Activated naive CD8-positive, alpha-beta T cell treated with anti-CD3 and anti-CD28 coated beads for 36 hours (primary cell): ENCODE data around the gene WDR6. TPM values are rescaled to one million over a fixed set of nuclear protein-coding genes. Genes with fewer than 3 reads are reported as not detected.

Source experiments
- DNase-seq: peaks from one replicate; pipeline ENCODE4 v3.0.0; 2021
- H3K27ac Mint-ChIP-seq: one replicate; pipeline ENCODE4 v1.8.0; 2022; ENCODE audit warnings: mild to moderate bottlenecking, moderate library complexity, mixed read lengths
- H3K27me3 Mint-ChIP-seq: one replicate; pipeline ENCODE4 v1.8.0; 2022; ENCODE audit warnings: mild to moderate bottlenecking, mixed read lengths
- H3K36me3 Mint-ChIP-seq: one replicate; pipeline ENCODE4 v1.8.0; 2021; ENCODE audit warnings: mild to moderate bottlenecking, mixed read lengths
- H3K4me1 Mint-ChIP-seq: one replicate; pipeline ENCODE4 v1.8.0; 2021; ENCODE audit warnings: mixed read lengths
- H3K4me3 Mint-ChIP-seq: one replicate; pipeline ENCODE4 v1.8.0; 2022; ENCODE audit warnings: mild to moderate bottlenecking, moderate library complexity, mixed read lengths
- H3K9me3 Mint-ChIP-seq: one replicate; pipeline ENCODE4 v1.8.0; 2022; ENCODE audit warnings: mixed read lengths
- total RNA-seq, 2 experiments: library from RNA; stranded (reverse); gene quantifications; one replicate each; pipeline ENCODE4 v1.2.3, GENCODE V29; 2021

The WDR6 gene
- total RNA-seq, 2 experiments from 2014 or later: 135 to 140 TPM

DNA sequence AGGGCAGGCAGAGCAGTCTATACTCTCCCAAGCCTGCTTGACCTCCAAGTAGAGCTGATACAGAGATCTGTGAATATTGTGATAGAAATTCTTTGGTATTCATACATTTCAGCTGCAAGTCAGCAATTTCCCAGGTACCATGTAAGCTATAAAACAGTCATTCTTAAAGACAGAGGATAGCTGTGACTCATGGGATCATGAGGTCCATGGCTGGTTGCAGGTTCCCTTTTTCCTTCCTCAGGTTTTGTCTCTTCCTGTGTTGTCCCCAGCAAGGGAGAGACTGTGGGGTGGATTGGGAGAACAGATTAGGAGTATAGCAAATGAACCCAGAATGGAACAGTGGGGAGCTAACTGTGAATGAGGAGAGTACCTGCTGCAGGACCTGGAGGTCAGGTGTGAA, 22.5 kb upstream of the WDR6 start:
- Mint-ChIP-seq H3K4me1 (peaks cover 24% of the 10 kb centered on the region), H3K27me3 (no peaks in the 10 kb centered on the region), H3K9me3 (no peaks in the 10 kb centered on the region), H3K4me3 (no peak overlapping the region), H3K27ac (no peak overlapping the region), H3K36me3 (peaks cover 8% of the 10 kb centered on the region)
- no peak for DNase-seq

- Mint-ChIP-seq H3K9me3 (no peaks in the 10 kb centered on the region), H3K27me3 (no peaks in the 10 kb centered on the region), H3K4me1 (peaks cover 24% of the 10 kb centered on the region), H3K4me3 (no peak overlapping the region), H3K27ac (no peak overlapping the region), H3K36me3 (peaks cover 8% of the 10 kb centered on the region)
- DNase-seq: no peak
Observed at GRCh38 chr3:48985831-48986376, 21.3 kb upstream of the WDR6 start.

- H3K9me3 Mint-ChIP-seq: no peaks in the 10 kb centered on the region
- peaks cover 6% of the 10 kb centered on the region for H3K36me3 Mint-ChIP-seq
- H3K27ac Mint-ChIP-seq: peak overlapping the region; percentile 91
- H3K4me3 Mint-ChIP-seq: peak overlapping the region; percentile 88
- H3K4me1 Mint-ChIP-seq: peaks cover 43% of the 10 kb centered on the region
- DNase-seq: no peak
- H3K27me3 Mint-ChIP-seq: no peaks in the 10 kb centered on the region
Observed at GRCh38 chr3:48989126-48989795, 17.9 kb upstream of the WDR6 start.

- peaks cover 47% of the 10 kb centered on the region for H3K4me1 Mint-ChIP-seq
- peaks cover 6% of the 10 kb centered on the region for H3K36me3 Mint-ChIP-seq
- H3K9me3 Mint-ChIP-seq: no peaks in the 10 kb centered on the region
- peak; percentile 90 for DNase-seq
- H3K4me3 Mint-ChIP-seq: peak within 1 kb of the TSS; percentile 91
- peak within 1 kb of the TSS; percentile 93 for H3K27ac Mint-ChIP-seq
- H3K27me3 Mint-ChIP-seq: no peaks in the 10 kb centered on the region
Observed at GRCh38 chr3:48989796-48990635, 17.2 kb upstream of the WDR6 start, which contains the start of gene P4HTM. P4HTM (plus strand) TSS chr3:48990241; CDS start chr3:48990257, 16 bp downstream.

DNA sequence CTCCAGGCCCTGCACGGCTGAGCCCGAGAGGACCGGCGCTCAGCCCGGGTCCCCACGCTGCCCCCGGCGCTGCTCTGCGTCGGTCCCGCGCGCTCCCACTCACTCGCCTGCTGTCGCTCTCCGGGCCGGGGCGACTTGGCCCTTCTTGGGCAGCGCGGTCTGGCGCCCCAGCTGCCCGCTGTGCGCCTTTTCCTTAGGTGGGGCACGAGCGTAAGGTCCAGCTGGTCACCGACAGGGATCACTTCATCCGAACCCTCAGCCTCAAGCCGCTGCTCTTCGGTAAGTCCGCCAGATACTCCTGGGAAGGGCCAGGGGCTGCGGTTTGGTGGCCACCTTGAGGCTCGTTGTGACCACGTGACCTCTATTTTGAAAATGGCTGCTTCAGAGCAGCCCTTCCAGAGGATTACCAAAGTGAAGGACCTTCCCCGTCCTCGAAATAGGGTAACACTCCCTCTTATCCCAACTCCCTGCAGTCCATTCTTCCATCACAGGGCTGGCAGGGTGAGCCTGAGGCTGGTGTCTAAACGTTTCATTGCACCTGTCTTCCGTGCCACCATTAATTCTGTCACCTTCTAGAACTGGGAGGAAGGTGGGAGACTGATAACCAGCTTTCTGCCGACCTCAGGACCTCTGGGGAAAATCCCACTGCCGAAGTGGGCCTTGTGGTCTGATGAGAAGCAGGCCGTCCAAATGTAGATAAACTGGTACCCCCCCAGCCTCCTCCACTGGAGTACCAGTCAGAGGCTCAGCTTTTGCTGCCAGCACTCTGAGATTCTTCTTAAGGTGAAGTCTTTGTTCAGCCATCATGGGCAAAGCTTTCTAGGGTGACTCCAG, 16.3 kb upstream of the WDR6 start:
- H3K27me3 Mint-ChIP-seq: no peaks in the 10 kb centered on the region
- H3K9me3 Mint-ChIP-seq: no peaks in the 10 kb centered on the region
- peak; percentile 49 for DNase-seq
- peaks cover 49% of the 10 kb centered on the region for H3K4me1 Mint-ChIP-seq
- H3K4me3 Mint-ChIP-seq: peak overlapping the region; percentile 91
- H3K36me3 Mint-ChIP-seq: peaks cover 6% of the 10 kb centered on the region
- H3K27ac Mint-ChIP-seq: peak overlapping the region; percentile 93

DNA sequence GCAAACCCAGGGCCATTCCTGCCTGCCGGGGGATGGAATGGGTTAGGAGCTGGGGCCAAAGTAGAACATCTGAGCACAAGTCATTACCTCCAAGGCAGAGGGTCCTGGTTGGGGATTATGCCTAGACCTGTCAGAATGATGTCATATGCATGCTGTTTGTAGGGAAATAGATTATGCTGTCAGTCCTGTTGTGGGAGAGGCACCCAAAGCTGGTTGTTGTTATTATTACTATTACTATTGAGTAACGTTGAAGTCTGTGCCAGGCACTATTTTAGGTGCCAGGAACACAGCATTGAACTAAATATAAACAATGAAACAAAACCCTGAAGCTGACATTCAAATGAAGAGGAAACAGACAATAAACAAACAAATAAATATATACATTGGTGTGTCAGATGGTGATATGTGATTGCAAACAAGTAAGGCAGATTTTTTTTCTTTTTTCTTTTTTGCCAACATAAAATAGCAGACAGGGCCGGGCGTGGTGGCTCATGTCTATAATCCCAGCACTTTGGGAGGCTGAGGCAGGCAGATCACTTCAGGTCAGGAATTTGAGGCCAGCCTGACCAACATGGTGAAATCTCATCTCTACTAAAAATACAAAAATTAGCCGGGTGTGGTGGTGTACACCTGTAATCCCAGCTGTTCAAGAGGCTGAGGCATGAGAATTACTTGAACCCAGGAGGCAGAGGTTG, 15.2 kb upstream of the WDR6 start:
- Mint-ChIP-seq H3K27me3 (no peaks in the 10 kb centered on the region), H3K27ac (peak overlapping the region; percentile 93), H3K4me1 (peaks cover 42% of the 10 kb centered on the region)

DNA sequence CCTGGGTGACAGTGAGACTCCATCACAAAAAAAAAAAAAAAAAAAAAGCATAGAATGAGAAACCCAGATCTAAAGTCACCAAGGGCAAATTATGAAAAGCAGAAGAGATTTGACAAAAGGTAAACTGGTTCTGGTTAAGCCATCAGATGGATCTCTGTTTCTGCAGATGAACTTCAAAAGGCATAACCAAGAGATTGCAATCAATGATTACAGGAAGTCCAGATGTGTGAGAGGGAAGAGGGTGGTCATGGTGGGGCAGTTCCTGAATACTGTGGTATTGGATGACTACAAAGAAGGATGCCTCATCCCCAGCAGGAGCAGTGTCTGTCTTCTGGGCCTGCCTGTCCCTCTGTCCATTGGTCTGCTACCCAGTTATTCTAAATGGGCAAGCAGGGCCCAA, 13.4 kb upstream of the WDR6 start:
- H3K4me3 Mint-ChIP-seq: no peak overlapping the region
- no peak for DNase-seq
- peaks cover 4% of the 10 kb centered on the region for H3K36me3 Mint-ChIP-seq
- peaks cover 33% of the 10 kb centered on the region for H3K4me1 Mint-ChIP-seq
- H3K9me3 Mint-ChIP-seq: no peaks in the 10 kb centered on the region
- H3K27ac Mint-ChIP-seq: no peak overlapping the region
- no peaks in the 10 kb centered on the region for H3K27me3 Mint-ChIP-seq

More for the DNA sequence above, 15.2 kb upstream of the WDR6 start:
- H3K9me3 Mint-ChIP-seq: no peaks in the 10 kb centered on the region
- DNase-seq: no peak
- H3K4me3 Mint-ChIP-seq: peak overlapping the region; percentile 91
- peaks cover 4% of the 10 kb centered on the region for H3K36me3 Mint-ChIP-seq

GRCh38 chr3:48996640-48997039, 10.6 kb upstream of the WDR6 start:
- H3K27ac Mint-ChIP-seq: no peak overlapping the region
- H3K4me1 Mint-ChIP-seq: peaks cover 19% of the 10 kb centered on the region
- no peaks in the 10 kb centered on the region for H3K9me3 Mint-ChIP-seq
- no peak overlapping the region for H3K4me3 Mint-ChIP-seq
- no peaks in the 10 kb centered on the region for H3K27me3 Mint-ChIP-seq
- peaks cover 2% of the 10 kb centered on the region for H3K36me3 Mint-ChIP-seq
- DNase-seq: no peak

DNA sequence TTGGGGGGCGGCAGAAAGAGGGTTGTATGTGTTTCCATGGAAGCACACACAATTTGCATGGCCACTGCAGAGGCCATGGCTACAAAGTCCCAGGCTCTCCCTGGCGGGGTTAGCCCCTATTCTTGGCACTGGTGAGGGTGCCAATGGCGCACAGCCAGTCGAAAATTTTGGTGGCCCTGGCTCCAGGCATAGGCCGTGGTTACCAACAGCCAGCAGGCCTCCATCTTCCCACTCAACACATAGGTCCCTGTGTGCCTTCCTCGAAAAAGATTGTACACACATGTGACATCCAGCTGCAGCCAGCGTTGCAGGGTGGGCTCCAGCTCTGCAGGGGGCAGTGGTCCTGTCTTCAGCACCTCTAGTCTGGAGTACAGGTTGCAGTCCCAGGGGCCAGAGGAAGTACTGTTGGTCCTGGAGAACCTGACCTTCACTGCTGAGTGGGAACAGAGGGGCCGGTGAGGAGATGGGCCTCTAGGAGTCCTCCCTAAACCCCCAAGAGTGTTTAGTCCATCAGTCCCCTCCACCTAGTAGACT, 10.0 kb upstream of the WDR6 start:
- Mint-ChIP-seq H3K4me3 (no peak overlapping the region), H3K27me3 (no peaks in the 10 kb centered on the region), H3K27ac (no peak overlapping the region), H3K9me3 (no peaks in the 10 kb centered on the region), H3K36me3 (peaks cover 2% of the 10 kb centered on the region), H3K4me1 (peaks cover 14% of the 10 kb centered on the region)
- DNase-seq: no peak

DNA sequence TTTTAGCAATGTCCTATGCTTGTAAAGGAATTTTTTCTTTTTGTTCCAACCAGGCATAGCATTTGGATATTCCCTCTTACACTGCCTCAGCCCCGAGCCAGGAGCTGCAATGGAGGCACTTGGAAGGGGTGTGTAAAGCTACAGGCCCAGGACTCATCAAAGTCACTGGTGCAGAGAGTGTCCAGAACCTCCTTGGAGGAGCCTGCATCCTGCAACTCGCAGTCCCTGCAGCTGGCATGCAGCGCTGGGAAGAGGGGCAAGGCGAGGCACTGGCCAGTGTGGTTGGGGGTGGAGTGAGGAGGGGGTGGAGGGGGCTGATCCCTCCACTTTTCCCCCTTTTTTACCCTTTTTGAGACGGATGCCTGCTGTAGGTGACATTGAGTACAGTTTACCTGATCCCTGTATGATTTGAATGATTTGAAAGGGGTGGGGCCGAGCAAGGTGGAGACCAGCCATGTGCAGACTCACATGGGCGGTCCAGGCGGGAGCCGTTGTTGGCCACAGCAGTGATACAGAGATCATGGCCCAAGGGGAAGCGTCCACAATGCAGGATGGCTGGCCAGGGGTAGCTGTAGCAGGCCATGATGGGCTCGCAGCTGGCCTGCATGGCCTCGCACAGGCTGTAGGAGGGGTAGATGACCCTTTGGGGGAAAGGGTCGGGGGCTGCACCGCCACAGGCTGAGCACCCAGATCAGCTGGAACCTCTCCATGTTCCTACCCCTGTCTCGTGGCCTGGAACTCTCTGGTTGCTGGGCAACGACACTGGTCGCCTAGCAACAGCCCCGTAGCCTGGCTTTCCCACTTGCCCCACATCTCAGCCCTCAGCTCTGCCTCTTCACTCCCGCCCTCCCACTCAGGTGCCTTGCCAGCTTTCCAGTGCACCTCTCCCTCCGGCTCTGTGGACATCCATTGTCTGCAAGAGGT, 9.2 kb upstream of the WDR6 start:
- H3K4me1 Mint-ChIP-seq: peaks cover 14% of the 10 kb centered on the region
- peaks cover 2% of the 10 kb centered on the region for H3K36me3 Mint-ChIP-seq
- DNase-seq: no peak
- no peak overlapping the region for H3K4me3 Mint-ChIP-seq
- H3K27me3 Mint-ChIP-seq: no peaks in the 10 kb centered on the region
- no peaks in the 10 kb centered on the region for H3K9me3 Mint-ChIP-seq
- no peak overlapping the region for H3K27ac Mint-ChIP-seq

DNA sequence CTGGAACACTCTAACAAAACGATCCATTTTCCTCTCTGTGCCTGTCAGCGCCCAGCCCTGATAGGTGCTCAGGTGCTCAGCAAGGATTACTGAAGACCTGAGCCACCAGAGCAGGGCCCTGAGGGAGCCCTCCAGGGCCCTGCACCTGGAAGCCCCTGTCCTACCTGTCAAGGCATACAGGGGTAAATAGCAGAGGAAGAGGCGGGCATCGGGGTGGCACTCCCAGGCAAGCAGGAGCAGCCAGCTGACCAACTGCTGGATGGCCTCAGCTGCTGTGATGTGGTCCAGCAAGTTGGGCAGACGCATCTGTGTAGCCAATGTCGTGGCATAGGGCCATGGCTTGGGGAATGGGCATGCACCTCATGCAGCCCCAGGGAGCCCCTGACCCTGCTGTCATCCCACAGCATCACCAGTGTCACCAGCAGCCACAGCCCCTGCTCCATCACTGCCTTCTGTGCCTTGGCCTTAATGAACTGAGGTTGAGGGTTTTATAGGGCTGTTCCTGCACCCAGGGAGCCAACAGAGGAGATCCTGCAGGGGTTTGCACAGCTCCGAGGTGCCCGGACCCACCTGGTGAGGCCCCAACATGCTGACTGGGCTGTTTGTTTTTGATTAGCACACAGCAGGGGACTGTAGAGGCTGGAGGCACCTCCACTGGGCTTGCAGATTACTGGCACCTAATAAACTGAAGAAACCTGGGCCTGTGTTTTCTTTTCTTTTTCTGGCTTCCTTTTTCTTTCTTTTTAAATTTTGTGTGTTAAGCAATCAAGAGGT, 7.9 kb upstream of the WDR6 start:
- no peak overlapping the region for H3K27ac Mint-ChIP-seq
- no peaks in the 10 kb centered on the region for H3K27me3 Mint-ChIP-seq
- H3K4me3 Mint-ChIP-seq: no peak overlapping the region
- DNase-seq: no peak
- H3K36me3 Mint-ChIP-seq: no peaks in the 10 kb centered on the region
- H3K9me3 Mint-ChIP-seq: no peaks in the 10 kb centered on the region
- H3K4me1 Mint-ChIP-seq: peaks cover 6% of the 10 kb centered on the region

DNA sequence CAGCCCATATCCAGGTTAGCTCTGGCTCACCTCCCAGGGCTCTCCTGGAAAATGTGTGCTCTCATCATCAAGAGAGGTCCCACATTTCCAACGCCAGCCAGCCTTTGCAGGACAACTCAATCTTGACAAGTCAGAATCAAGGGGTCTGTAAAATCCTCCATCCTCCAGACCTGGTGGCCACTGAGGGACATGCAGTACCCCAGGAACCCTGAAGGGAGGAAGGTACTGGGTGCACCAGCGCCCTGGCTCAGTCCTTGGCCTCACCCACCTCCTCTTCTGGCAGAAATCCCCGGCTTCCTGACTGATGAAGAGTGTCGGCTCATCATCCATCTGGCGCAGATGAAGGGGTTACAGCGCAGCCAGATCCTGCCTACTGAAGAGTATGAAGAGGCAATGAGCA, 6.0 kb upstream of the WDR6 start:
- Mint-ChIP-seq H3K27ac (no peak overlapping the region), H3K4me1 (peaks cover under 1% of the 10 kb centered on the region), H3K36me3 (no peaks in the 10 kb centered on the region), H3K27me3 (no peaks in the 10 kb centered on the region), H3K9me3 (no peaks in the 10 kb centered on the region), H3K4me3 (no peak overlapping the region)
- DNase-seq: no peak
